Neural progenitor cell (in vitro differentiated cells): ENCODE measurements around the gene RNLS. TPM values are rescaled to one million over a fixed set of nuclear protein-coding genes. Genes with fewer than 3 reads are reported as not detected.

Source experiments
- DNase-seq: peaks from one replicate; pipeline ENCODE4 v3.0.0-alpha.2; 2016; ENCODE audit warnings: low spot score
- H2AFZ ChIP-seq: fragments of 200-600 bp; sonication (generic); replicated peaks from 2 replicates; pipeline ENCODE4 v1.6.1; 2016; ENCODE audit warnings: antibody characterized with exemption
- H3F3A ChIP-seq: fragments of 200-600 bp; sonication (generic); 2 replicates; pipeline ENCODE4 v1.6.1; 2016; ENCODE audit warnings: antibody characterized with exemption, low read depth
- H3K27ac ChIP-seq: fragments of 200-600 bp; sonication (generic); 2 replicates; pipeline ENCODE4 v1.5.1; 2016; ENCODE audit warnings: mild to moderate bottlenecking
- H3K27me3 ChIP-seq: fragments of 200-600 bp; sonication (generic); 2 replicates; pipeline ENCODE4 v1.6.1; 2016; ENCODE audit warnings: mild to moderate bottlenecking, moderate library complexity
- H3K36me3 ChIP-seq: fragments of 200-600 bp; sonication (generic); 2 replicates; pipeline ENCODE4 v1.5.1; 2016
- H3K4me1 ChIP-seq: fragments of 200-600 bp; sonication (generic); 2 replicates; pipeline ENCODE4 v1.6.1; 2016; ENCODE audit warnings: mixed run types
- H3K4me2 ChIP-seq: fragments of 200-600 bp; sonication (generic); 2 replicates; pipeline ENCODE4 v1.6.1; 2016
- H3K4me3 ChIP-seq: fragments of 200-600 bp; sonication (generic); 2 replicates; pipeline ENCODE4 v1.5.1; 2016
- H3K79me2 ChIP-seq: fragments of 200-600 bp; sonication (generic); 2 replicates; pipeline ENCODE4 v1.6.1; 2016; ENCODE audit warnings: low read depth
- H3K9ac ChIP-seq: fragments of 200-600 bp; sonication (generic); 2 replicates; pipeline ENCODE4 v1.6.1; 2016
- H3K9me3 ChIP-seq: fragments of 200-600 bp; sonication (generic); 2 replicates; pipeline ENCODE4 v1.5.1; 2016; ENCODE audit warnings: low read depth
- H4K20me1 ChIP-seq: fragments of 200-600 bp; sonication (generic); 2 replicates; pipeline ENCODE4 v1.6.1; 2016; ENCODE audit warnings: low read depth
- H3K27ac Mint-ChIP-seq: 3 replicates; pipeline ENCODE4 v1.8.0; 2021; ENCODE audit warnings: mixed read lengths
- H3K27me3 Mint-ChIP-seq: 2 replicates; pipeline ENCODE4 v1.8.0; 2022; ENCODE audit warnings: low read depth, mild to moderate bottlenecking, inconsistent platforms, moderate library complexity, mixed read lengths; ENCODE audit not compliant: insufficient read depth
- H3K36me3 Mint-ChIP-seq: 3 replicates; pipeline ENCODE4 v1.8.0; 2021; ENCODE audit warnings: mixed read lengths
- H3K4me1 Mint-ChIP-seq: 3 replicates; pipeline ENCODE4 v1.8.0; 2021; ENCODE audit warnings: mixed read lengths
- H3K4me3 Mint-ChIP-seq: 3 replicates; pipeline ENCODE4 v1.8.0; 2021; ENCODE audit warnings: mild to moderate bottlenecking, moderate library complexity, mixed read lengths
- H3K9me3 Mint-ChIP-seq: 3 replicates; pipeline ENCODE4 v1.8.0; 2020; ENCODE audit warnings: mixed read lengths
- CTCF ChIP-seq: fragments of 200-600 bp; sonication (generic); IDR thresholded peaks from 2 replicates; pipeline ENCODE4 v1.5.1; 2017; ENCODE audit warnings: antibody characterized with exemption, mild to moderate bottlenecking
- EZH2 ChIP-seq: fragments of 200-600 bp; sonication (generic); IDR thresholded peaks from 2 replicates; pipeline ENCODE4 v1.6.1; 2017; ENCODE audit warnings: antibody characterized with exemption, mild to moderate bottlenecking, moderate library complexity
- EZH2phosphoT487 ChIP-seq: fragments of 200-600 bp; sonication (generic); IDR thresholded peaks from 2 replicates; pipeline ENCODE4 v1.6.1; 2017; ENCODE audit warnings: antibody characterized with exemption
- total RNA-seq: library from RNA; depleted of rRNA; stranded (reverse); fragments of >200 nt; gene quantifications from 2 replicates; pipeline ENCODE4 v1.2.3, GENCODE V29; 2015; ENCODE audit warnings: low replicate concordance

RNLS gene
- total RNA-seq, 1 donor from 2014 or later = 9.1 TPM

- Mint-ChIP-seq H3K4me1 (peaks cover 15% of the 10 kb centered on the region), H3K36me3 (no peaks in the 10 kb centered on the region), H3K4me3 (no peak overlapping the region), H3K9me3 (no peaks in the 10 kb centered on the region), H3K27me3 (peaks cover 2% of the 10 kb centered on the region), H3K27ac (no peak overlapping the region)
- H3K9me3 ChIP-seq = no peaks in the 10 kb centered on the region
- no peak for DNase-seq
- no peak overlapping the region for H3K9ac ChIP-seq
- H3K79me2 ChIP-seq = no peaks in the 10 kb centered on the region
- TF ChIP-seq CTCF = no peak
- no peak for TF ChIP-seq EZH2phosphoT487
- TF ChIP-seq EZH2 = no peak
- no peaks in the 10 kb centered on the region for H4K20me1 ChIP-seq
- H3K4me3 ChIP-seq = no peak overlapping the region
- no peaks in the 10 kb centered on the region for H3K27me3 ChIP-seq
- no peak overlapping the region for H3K4me2 ChIP-seq
- no peaks in the 10 kb centered on the region for H3F3A ChIP-seq
- H3K27ac ChIP-seq = no peak overlapping the region
- H2AFZ ChIP-seq = no peak overlapping the region
- peaks cover 10% of the 10 kb centered on the region for H3K4me1 ChIP-seq
- no peaks in the 10 kb centered on the region for H3K36me3 ChIP-seq
These were observed 164.2 kb downstream of the RNLS start for GRCh38 chr10:88418871-88419270.

GRCh38 chr10:88417387-88418030 is 165.6 kb downstream of the RNLS start:
- H3K36me3 ChIP-seq = no peaks in the 10 kb centered on the region
- Mint-ChIP-seq H3K9me3 (no peaks in the 10 kb centered on the region), H3K4me3 (no peak overlapping the region), H3K4me1 (peaks cover 15% of the 10 kb centered on the region), H3K27ac (no peak overlapping the region), H3K27me3 (peaks cover 2% of the 10 kb centered on the region), H3K36me3 (no peaks in the 10 kb centered on the region)
- no peaks in the 10 kb centered on the region for H3K9me3 ChIP-seq
- no peak for DNase-seq
- H3K9ac ChIP-seq = no peak overlapping the region
- no peak overlapping the region for H2AFZ ChIP-seq
- H3K27me3 ChIP-seq = no peaks in the 10 kb centered on the region
- no peaks in the 10 kb centered on the region for H3K79me2 ChIP-seq
- no peak overlapping the region for H3K27ac ChIP-seq
- H3K4me2 ChIP-seq = no peak overlapping the region
- no peaks in the 10 kb centered on the region for H3F3A ChIP-seq
- H3K4me3 ChIP-seq = no peak overlapping the region
- peaks cover 10% of the 10 kb centered on the region for H3K4me1 ChIP-seq
- TF ChIP-seq EZH2phosphoT487 = no peak
- no peak for TF ChIP-seq EZH2
- no peak for TF ChIP-seq CTCF
- H4K20me1 ChIP-seq = no peaks in the 10 kb centered on the region

DNA sequence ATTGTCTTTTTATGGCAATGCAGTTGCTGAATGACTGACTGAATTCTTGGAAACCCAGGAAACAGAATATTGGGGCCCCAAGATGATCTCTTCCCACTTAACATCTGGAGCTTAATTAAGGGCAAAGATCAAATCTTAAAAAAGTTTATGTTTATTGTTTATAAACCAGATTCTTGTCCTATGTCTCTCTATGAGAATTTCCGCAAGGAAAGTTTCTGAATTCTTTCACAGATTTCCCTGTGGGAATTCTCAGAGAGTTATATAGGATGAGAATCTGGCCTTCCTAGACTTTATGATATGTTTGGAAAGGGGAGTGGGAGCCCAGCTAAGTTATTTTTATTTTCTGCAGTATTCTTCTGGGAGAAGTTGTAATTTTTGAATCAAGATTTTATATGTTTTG is 166.3 kb downstream of the RNLS start:
- Histone ChIP-seq H3K4me2 (no peak overlapping the region), H3K4me1 (peaks cover 10% of the 10 kb centered on the region), H3K9me3 (no peaks in the 10 kb centered on the region), H4K20me1 (no peaks in the 10 kb centered on the region), H3F3A (no peaks in the 10 kb centered on the region), H3K79me2 (no peaks in the 10 kb centered on the region), H3K27ac (no peak overlapping the region), H3K4me3 (no peak overlapping the region), H2AFZ (no peak overlapping the region), H3K36me3 (no peaks in the 10 kb centered on the region), H3K27me3 (no peaks in the 10 kb centered on the region), H3K9ac (no peak overlapping the region)
- Mint-ChIP-seq H3K4me3 (no peak overlapping the region), H3K27ac (no peak overlapping the region), H3K36me3 (no peaks in the 10 kb centered on the region), H3K9me3 (no peaks in the 10 kb centered on the region), H3K4me1 (peaks cover 15% of the 10 kb centered on the region), H3K27me3 (peaks cover 2% of the 10 kb centered on the region)
- TF ChIP-seq EZH2phosphoT487 (no peak), EZH2 (no peak), CTCF (no peak)
- DNase-seq = no peak
